Femur (tissue), 1 donor: ENCODE results near the gene NTN3.
"Not testable (repeated sequence)": the region's sequence is repeated elsewhere in the genome, so short reads cannot be mapped to it uniquely, and the experiment has no call there.

ENCODE experiments used
- DNase-seq: peaks from one replicate; pipeline ENCODE4 v3.0.0-alpha.2; 2017

The NTN3 gene

GRCh38 chr16:2471016-2471652, at the start of gene NTN3:
Gene NTN3, plus strand, starts transcription at chr16:2471297. Its CDS starts 405 bp downstream, at chr16:2471702.
- peak; percentile 86 for DNase-seq

DNA sequence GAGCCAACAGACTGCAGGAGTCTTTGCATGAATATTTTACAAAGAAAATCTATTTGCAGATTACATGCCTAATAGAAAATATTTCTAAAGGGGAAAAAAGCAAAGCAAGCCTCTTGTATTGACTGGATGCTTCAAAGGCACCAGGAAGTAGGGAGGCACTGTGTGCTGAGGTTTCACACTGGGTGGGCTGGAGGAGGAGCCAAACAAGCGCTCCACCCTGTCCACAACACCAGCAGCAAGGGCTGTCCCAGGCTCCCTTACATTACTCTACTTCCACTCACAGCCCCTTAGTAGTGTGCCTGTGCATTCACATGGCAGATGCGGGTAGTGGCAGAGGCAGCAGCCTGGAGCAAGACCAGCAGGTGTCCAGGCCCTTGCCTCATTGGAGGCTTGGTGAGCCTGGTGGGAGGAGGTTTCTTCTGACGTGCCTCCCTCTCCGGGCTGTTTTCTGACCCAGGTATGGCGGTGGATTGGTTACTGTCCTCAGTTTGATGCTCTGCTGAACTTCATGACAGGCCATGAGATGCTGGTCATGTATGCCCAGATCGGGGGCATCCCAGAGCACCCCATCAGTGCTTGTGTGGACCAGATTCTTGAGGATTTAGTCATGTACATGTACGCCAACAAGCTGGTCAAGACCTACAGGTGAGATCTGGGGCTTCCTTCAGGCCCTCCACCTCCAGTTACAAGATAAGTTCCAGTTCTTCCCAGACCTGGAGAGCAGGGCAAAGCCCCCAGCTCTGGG, 48.8 kb upstream of the NTN3 start:
- DNase-seq: no peak

- no peak for DNase-seq
Observed at GRCh38 chr16:2424061-2425007, 46.8 kb upstream of the NTN3 start.

GRCh38 chr16:2425008-2425518, 46.0 kb upstream of the NTN3 start:
- no peak for DNase-seq

- DNase-seq: no peak
Observed at GRCh38 chr16:2425825-2426430, 45.2 kb upstream of the NTN3 start.

- DNase-seq: no peak
Observed at GRCh38 chr16:2426941-2427361, 44.1 kb upstream of the NTN3 start.

DNA sequence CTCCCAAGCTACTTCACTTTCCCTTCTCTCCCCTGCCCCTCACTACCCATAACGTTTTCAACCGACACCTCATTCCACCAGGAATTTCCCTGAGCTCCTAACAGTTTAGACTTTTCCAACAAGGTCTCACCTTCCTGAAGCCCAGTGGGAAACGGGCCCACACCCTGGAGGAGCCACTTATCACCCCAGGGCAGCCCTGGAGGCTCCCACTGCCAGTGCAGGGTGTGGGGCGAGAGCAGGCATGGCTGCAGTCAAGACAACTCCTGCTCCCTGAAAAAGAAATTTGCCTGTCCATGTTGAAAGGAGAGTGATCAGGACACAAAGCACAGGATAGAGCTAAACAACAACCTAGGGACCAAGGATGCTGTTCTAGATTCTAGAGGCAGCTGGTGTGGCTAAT, 43.6 kb upstream of the NTN3 start:
- no peak for DNase-seq

- DNase-seq: peak; percentile 70
Observed at GRCh38 chr16:2428051-2428783, 42.9 kb upstream of the NTN3 start.

- DNase-seq: no peak
Observed at GRCh38 chr16:2428784-2429033, 42.4 kb upstream of the NTN3 start.

- DNase-seq: peak; percentile 99
Observed at GRCh38 chr16:2429034-2429770, 41.9 kb upstream of the NTN3 start, which contains the start of gene CCNF. Gene CCNF, plus strand, starts transcription at chr16:2429447. Its CDS starts 35 bp downstream, at chr16:2429482.

DNA sequence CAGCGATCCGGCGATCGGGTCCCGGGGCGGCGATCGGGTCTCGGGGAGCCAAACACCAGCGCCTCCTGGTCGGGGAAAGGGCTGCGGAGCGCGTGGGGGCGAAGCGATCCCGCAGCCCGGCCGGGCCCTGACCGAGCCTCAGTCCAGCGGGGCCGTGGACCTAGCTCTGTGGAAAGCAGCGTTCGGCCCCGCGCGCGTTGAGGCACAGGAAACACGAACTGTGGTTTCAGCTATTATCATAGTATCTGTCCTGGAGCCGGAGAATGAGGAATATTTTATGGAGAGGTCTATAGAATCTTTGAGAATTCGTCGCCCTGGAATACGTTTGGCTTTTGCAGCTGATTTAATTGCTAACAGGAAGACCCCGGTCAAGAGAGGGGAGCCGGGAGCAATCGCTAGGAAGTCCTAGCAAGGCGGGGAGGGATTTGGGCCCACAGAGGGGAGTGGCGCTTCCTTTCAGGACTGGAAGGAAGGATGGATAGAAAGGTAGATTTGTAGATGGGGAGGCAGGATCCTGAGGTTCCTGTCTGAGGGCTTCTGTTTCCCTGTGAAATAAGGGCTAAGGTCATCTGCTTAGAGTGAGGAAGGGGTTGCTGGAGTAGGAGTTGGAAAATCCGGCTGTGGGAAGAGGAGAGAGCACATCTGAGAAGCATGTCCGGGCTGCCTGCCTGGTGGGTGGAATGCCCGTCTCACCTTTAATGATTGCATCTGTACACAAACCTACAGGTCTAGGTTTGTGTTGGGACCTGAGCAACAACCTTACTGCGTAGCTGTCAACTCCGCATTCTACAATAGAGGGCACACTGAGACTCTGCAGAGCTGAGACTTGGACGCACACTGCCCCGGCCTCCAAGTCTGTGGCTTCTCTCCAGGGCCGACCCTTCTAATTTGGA, 41.1 kb upstream of the NTN3 start:
- DNase-seq: no peak

DNA sequence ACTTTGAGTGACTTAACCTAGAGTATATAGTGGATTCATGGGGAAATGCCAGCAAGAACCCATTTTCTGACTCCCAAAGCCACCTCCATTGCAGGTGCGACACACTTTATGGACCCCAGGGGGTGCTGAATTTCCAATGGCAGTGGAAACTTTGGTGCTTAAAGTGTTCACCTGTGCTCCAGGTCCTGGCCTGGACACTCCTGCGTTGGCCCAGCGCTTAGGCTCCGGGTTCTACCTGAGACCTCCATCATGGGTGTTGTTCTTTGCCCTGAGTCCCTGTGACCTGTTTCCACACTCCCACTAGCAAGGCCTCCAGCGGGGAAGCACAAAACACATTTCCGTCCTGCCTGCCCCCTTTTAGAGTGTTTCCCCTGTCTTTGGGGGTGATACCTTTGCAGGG, 38.8 kb upstream of the NTN3 start:
- DNase-seq: no peak

DNA sequence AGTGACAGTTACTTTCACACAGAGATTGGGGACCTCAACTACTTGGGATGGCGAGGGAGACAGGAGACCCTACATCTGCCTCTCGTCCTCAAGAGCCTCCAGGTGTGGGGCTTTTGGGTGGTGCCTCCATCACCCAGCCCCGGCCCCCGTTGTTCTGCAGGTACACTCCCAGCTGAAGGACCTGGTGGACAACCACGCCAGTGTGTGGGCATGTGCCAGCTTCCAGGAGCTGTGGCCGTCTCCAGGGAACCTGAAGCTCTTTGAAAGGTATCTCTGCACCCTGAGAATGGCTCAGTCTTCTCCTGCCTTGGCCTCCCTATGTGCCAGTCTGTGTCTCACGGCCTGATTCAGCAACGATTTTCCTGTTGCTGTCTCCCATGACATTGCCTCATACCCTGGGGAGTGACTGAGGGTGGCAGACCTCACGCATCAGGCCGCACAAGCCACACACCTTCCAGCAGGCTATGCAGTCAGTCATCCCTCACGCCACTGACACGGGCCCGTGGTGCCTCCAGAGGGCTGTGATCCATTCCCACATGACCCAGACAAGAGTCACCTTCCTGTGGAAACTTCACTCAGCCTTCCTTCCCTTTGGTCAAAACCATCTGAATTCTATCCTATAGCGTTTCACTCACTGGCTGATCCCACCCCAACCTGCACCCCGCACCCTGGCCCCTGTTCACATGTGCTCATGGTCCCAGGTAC, 38.1 kb upstream of the NTN3 start:
- DNase-seq: no peak

DNA sequence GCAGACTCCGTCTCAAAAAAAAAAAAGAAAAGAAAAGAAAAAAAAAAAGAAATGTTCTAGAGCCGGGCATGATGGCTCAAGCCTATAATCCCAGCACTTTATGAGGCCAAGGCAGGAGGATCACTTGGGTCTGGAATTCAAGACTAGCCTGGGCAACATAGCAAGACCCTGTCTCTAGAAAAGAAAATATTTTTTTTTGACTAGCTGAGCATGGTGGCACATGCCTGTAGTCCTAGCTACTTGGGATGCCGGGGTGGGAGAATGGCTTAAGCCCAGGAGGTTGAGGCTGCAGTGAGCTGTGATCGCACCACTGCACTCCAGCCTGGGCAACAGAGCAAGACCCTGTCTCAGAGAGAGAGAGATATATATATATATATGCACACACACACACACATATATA, 35.9 kb upstream of the NTN3 start:
- not testable (repeated sequence) for DNase-seq

DNA sequence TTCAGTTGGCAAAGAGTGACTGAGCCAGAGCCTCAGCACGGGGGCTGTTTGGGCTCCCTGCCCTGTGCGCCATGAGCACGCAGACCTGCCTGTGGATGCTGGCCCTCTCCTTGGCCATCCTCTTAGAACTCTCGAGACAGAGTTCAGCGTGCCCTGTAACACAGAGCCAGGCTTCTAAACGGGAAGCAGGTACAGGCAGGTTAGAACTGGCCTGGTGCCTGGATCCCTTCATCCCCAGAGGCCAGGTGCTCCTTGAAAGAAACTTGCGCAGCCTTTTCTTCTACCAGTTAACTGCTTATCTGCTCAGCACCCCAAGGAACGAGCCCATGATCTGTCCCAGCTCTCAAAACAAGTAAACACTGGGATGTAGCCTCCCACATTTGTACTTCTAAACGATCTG, 35.0 kb upstream of the NTN3 start:
- DNase-seq: no peak

- DNase-seq: no peak
Observed at GRCh38 chr16:2437032-2437790, 33.9 kb upstream of the NTN3 start.

DNA sequence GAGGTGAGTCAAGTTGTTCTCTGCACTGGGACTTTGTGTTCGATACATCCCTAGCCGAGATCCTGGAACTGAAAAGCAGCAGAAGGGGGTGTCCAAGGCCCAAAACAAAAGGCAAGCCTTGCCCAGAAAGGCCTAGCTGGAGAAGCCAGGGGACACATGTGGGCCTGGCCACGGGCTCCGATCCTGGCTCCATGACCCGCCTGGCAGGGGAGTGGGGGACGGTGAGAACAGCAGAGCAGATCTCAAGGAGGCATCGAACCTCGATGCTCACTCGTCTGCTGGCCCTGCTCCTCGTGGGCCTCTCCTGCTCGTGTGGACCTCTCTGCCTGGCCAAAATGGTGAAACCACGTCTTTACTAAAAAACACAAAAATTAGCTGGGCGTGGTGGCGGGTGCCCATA, 33.0 kb upstream of the NTN3 start:
- DNase-seq: no peak

DNA sequence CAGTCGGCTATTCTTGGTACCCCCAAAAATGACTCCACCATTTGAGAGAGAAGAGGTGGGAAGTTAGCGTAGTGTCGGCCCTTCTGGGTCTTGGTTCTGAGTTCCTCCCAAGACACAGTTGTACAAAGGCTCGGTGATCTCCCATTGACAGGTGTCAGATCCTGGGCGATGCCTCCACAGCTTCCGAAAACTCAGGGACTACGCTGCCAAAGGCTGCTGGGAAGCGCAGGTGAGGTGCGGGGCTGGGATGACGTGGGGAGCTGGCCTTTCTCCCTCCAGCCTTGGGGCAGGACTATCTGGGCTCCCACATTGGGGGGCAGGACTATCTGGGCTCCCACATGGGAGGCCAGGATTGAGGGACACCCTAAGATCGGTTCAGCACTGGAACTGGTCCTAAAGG, 31.5 kb upstream of the NTN3 start:
- DNase-seq: no peak
